Dermis blood vessel endothelial cell (primary cell): ENCODE results near the gene TMEM147. TPM values are rescaled to one million over a fixed set of nuclear protein-coding genes. Genes with fewer than 3 reads are reported as not detected.

Source experiments
- DNase-seq: peaks from one replicate; pipeline ENCODE4 v3.0.0; 2010
- total RNA-seq: library from RNA; depleted of rRNA; stranded (reverse); fragments of >200 nt; gene quantifications from 2 replicates; pipeline ENCODE4 v1.2.3, GENCODE V29; 2014

The TMEM147 gene
- total RNA-seq, 1 donor from 2014 or later = 68.8 TPM

- DNase-seq = no peak
Measured at GRCh38 chr19:35521124-35521743, 24.2 kb upstream of the TMEM147 start.

- no peak for DNase-seq
Measured at GRCh38 chr19:35522745-35523327, 22.6 kb upstream of the TMEM147 start.

GRCh38 chr19:35524181-35524837 lies 21.1 kb upstream of the TMEM147 start:
- DNase-seq = no peak

GRCh38 chr19:35525873-35526272 lies 19.6 kb upstream of the TMEM147 start:
- DNase-seq = no peak

- DNase-seq = no peak
Measured at GRCh38 chr19:35528218-35529038, 17.0 kb upstream of the TMEM147 start, which contains the start of gene SBSN. TSS of gene SBSN (minus strand) at chr19:35528311. CDS start at chr19:35528281, 30 bp downstream.

GRCh38 chr19:35529241-35530218 lies 15.9 kb upstream of the TMEM147 start:
- no peak for DNase-seq

- DNase-seq = no peak
Measured at GRCh38 chr19:35531291-35531690, 14.1 kb upstream of the TMEM147 start.

GRCh38 chr19:35533201-35533821 lies 12.1 kb upstream of the TMEM147 start, which contains the start of gene GAPDHS:
TSS of gene GAPDHS (plus strand) at chr19:35533456. CDS start at chr19:35533528, 72 bp downstream.
- DNase-seq = no peak

GRCh38 chr19:35533822-35534392 lies 11.5 kb upstream of the TMEM147 start:
- no peak for DNase-seq

- no peak for DNase-seq
Measured at GRCh38 chr19:35534803-35535480, 10.5 kb upstream of the TMEM147 start.

- DNase-seq = no peak
Measured at GRCh38 chr19:35539314-35539713, 6.1 kb upstream of the TMEM147 start.

GRCh38 chr19:35539850-35540249 lies 5.6 kb upstream of the TMEM147 start:
- no peak for DNase-seq

- DNase-seq = no peak
Measured at GRCh38 chr19:35540356-35540927, 5.0 kb upstream of the TMEM147 start.

- no peak for DNase-seq
Measured at GRCh38 chr19:35542209-35542608, 3.2 kb upstream of the TMEM147 start.

- no peak for DNase-seq
Measured at GRCh38 chr19:35543280-35544109, 1.9 kb upstream of the TMEM147 start.

GRCh38 chr19:35544110-35544802 lies 1.2 kb upstream of the TMEM147 start:
- DNase-seq = no peak

GRCh38 chr19:35545855-35546381 lies 492 bp downstream of the TMEM147 start:
- peak; percentile 46 for DNase-seq

- DNase-seq = no peak
Measured at GRCh38 chr19:35546532-35546931, 1.1 kb downstream of the TMEM147 start.
